ENCODE results near the gene ADAM12. TPM values are rescaled to one million over a fixed set of nuclear protein-coding genes. Genes with fewer than 3 reads are reported as not detected.

The ADAM12 gene
- total and polyA plus RNA-seq, 9 of the 15 experiments (the other 6 are each of a cell fraction or from before 2014, with no cell fraction given) = not detected

GRCh38 chr10:125983656-125984055 is 404.6 kb downstream of the ADAM12 start (continued):
- no peak for TF ChIP-seq REST (IDR thresholded peaks at IDR 0.05; ENCODE audit: borderline replicate concordance)
- TF ChIP-seq REST (CRISPR knock-in tag; IDR thresholded peaks at IDR 0.05; ENCODE audit: low read depth) = no peak
- no peak for TF ChIP-seq GTF2F1 (IDR thresholded peaks at IDR 0.05; ENCODE audit: low read depth, low read length)

Data from K562 (cell line).